Esophagus muscularis mucosa (tissue), 4 donors: ENCODE data around the gene SMCHD1.

ENCODE experiments used
- EP300 ChIP-seq: sonication (generic); formaldehyde crosslinking; IDR thresholded peaks from one replicate; pipeline ENCODE4 v1.6.1; 2017; ENCODE audit warnings: antibody characterized with exemption
- POLR2A ChIP-seq: fragments of 450-650 bp; IDR thresholded peaks from one replicate; pipeline ENCODE4 v1.6.1; 2017; ENCODE audit warnings: antibody characterized with exemption, moderate library complexity, mild to moderate bottlenecking, low read depth
- POLR2AphosphoS5 ChIP-seq, 2 donors: sonication (generic); formaldehyde crosslinking; IDR thresholded peaks; one replicate each; pipeline ENCODE4 v1.6.1; 2017; ENCODE audit warnings: antibody characterized with exemption in 2 of 2
- TF ChIP-seq, protein P1 (sequence below), 3 experiments: fragments of 200-600 bp in 2 of 3; fragments of 450-650 bp in 1 of 3; sonication (generic) in 2 of 3; IDR thresholded peaks; one replicate each; pipeline ENCODE4 v1.5.1; 2017 to 2019; ENCODE audit warnings: antibody characterized with exemption in 3 of 3, mild to moderate bottlenecking in 2 of 3, moderate library complexity in 1 of 3

GRCh38 chr18:2644535-2644934, 11.0 kb upstream of the SMCHD1 start:
- TF ChIP-seq POLR2A: no peak
- TF ChIP-seq, protein P1, sequence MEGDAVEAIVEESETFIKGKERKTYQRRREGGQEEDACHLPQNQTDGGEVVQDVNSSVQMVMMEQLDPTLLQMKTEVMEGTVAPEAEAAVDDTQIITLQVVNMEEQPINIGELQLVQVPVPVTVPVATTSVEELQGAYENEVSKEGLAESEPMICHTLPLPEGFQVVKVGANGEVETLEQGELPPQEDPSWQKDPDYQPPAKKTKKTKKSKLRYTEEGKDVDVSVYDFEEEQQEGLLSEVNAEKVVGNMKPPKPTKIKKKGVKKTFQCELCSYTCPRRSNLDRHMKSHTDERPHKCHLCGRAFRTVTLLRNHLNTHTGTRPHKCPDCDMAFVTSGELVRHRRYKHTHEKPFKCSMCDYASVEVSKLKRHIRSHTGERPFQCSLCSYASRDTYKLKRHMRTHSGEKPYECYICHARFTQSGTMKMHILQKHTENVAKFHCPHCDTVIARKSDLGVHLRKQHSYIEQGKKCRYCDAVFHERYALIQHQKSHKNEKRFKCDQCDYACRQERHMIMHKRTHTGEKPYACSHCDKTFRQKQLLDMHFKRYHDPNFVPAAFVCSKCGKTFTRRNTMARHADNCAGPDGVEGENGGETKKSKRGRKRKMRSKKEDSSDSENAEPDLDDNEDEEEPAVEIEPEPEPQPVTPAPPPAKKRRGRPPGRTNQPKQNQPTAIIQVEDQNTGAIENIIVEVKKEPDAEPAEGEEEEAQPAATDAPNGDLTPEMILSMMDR (IDR thresholded peaks at IDR 0.05): no peak
- TF ChIP-seq POLR2AphosphoS5 (IDR thresholded peaks at IDR 0.05): no peak
- TF ChIP-seq EP300: no peak
